IPS-18c (cell line): ENCODE measurements around the gene ATP6V1B1.
"Not testable (repeated sequence)": the region's sequence is repeated elsewhere in the genome, so short reads cannot be mapped to it uniquely, and the experiment has no call there.

Experiments
- H3K4me3 ChIP-seq: 2 replicates; pipeline ENCODE4 v1.7.0; 2013; ENCODE audit warnings: low read depth, mild to moderate bottlenecking, low read length, moderate library complexity; ENCODE audit not compliant: insufficient read depth
- H3K9me3 ChIP-seq: one replicate; pipeline ENCODE4 v1.6.1; 2013; ENCODE audit warnings: mild to moderate bottlenecking, low read length, moderate library complexity; ENCODE audit not compliant: control insufficient read depth, insufficient read depth

ATP6V1B1 gene

DNA sequence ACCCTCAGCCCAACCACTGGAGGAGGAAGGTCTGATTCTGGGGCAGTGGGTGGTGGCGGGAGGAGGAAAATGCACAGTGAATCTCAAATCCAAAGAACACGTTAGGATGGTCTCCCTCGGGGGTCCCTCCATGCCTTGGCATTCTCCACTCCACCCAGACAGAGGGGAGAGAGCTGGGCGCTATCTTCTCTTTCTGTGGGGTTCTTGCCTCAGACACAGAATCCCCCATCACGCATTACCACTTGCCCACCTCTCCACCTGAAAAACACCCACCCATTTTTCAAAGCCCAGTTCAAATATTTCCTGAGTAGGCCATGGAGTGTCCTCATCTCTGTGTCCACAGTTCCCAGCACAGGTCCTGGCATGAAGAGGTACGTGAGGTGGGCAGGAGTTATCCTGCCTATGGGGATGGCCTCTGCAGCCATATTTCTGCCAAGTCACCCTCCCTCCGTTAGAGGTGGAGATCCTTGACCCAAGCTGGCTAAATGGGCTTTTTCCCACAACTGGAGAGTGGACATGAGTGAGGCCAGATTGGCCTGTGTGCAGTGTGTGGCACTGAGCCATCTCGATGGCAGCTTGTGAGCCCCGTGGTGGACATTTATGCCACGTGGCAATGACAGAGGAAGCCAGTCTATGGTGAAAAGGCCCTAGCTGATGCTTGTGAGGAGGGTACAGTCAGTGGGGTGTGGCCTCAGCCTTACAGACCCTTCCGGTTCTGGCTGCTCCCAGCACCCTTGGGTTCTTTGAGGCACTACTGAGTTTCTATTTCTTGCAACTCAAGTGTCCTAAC lies 68.5 kb downstream of the ATP6V1B1 start:
- Histone ChIP-seq H3K4me3 (no peak overlapping the region), H3K9me3 (peaks cover 2% of the 10 kb centered on the region)

- no peak overlapping the region for H3K4me3 ChIP-seq
- peaks cover 2% of the 10 kb centered on the region for H3K9me3 ChIP-seq
Observed at GRCh38 chr2:71004857-71005256, 69.2 kb downstream of the ATP6V1B1 start.

DNA sequence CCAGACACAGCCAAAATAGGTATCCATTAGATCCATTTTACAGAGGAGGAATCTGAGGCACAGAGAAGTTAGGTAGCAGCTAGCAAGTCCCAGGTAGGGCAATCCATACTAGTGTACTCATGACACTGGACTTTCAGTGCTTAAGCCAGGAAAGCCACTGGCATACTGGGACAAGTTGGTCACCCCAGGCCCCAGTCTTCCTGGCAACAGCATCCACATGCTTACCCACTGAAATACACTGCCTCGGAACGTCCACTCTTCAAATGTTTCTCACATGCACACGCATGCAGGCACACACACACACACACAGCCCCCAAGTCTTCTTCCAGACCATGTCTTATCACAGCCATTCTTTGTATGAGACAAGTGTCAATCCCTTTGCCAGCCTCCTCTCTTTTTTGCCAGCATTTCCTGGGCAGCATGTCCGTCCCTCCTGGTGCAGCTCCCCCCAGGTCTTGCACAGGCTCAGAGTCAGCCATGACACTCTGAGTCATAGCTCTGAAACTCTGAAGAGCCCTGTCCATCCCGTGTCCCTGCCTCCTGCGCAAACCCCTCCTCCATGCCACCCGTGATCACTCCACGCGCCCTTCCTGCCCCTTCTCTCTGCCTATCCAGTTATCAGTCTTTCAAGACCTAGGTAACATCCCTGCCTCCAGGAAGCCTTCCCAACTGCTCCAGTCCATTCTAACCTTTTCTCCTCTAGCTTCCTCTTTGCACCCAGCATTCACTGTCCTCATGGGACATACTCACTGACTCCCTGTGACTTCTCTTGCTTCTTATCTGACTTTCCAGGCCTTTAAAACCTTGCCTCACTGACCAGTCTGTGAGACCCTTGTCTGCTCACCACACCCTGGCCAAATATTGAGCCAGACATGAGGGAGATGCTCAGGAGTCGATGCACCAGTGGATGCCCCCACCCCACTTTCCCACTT lies 69.8 kb downstream of the ATP6V1B1 start:
- no peak overlapping the region for H3K4me3 ChIP-seq
- peaks cover 2% of the 10 kb centered on the region for H3K9me3 ChIP-seq

DNA sequence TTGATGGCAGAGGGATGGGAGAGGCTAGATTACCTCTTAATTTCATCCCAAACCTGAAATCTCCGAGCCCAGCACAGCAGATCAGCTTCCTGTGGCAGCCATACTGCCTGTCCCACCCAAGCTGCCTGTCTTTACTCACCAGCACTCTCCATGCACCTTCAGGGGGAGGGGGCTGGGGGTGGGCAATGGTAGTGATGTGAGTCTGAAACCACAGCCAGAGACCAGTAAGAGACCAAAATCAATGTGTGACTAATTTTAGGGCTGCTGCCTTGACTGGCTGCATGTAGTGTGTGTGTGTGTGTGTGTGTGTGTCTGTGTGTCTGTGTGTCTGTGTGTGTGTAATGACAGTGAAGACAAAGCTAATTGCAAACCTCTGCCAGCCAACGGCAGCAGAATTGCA lies 70.6 kb downstream of the ATP6V1B1 start:
- H3K4me3 ChIP-seq: no peak overlapping the region
- H3K9me3 ChIP-seq: peaks cover 2% of the 10 kb centered on the region

- Histone ChIP-seq H3K4me3 (no peak overlapping the region), H3K9me3 (peaks cover 2% of the 10 kb centered on the region)
Observed at GRCh38 chr2:71006955-71007799, 71.5 kb downstream of the ATP6V1B1 start.

- no peak overlapping the region for H3K4me3 ChIP-seq
- H3K9me3 ChIP-seq: peaks cover 2% of the 10 kb centered on the region
Observed at GRCh38 chr2:71008342-71008741, 72.6 kb downstream of the ATP6V1B1 start.

DNA sequence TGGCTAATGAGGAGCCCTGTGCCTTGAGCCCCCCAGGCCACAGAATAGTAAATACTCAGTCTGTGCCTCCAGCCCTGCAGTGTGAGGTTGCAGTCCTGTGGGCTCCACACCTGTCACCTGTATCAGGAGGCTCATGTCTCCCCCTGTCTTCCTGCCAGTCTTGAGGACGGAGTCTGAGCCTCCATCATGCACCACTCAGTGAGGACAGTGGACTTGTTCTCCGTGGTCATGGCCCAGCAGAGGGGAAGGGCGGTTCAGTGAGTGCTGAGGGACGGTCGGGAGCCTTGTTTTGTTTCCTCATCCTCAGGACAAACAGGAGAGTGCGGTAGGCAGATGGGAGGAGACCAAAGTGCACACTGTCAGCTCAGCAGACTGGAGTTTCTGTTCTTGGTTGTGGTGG lies 76.1 kb downstream of the ATP6V1B1 start:
- H3K9me3 ChIP-seq, H3K4me3 ChIP-seq: not testable (repeated sequence)
